GM18870 (cell line): Measurements from ENCODE around the gene HOPX.
"Not testable (repeated sequence)": the region's sequence is repeated elsewhere in the genome, so short reads cannot be mapped to it uniquely, and the experiment has no call there.

Experiments
- ATAC-seq: cut with Tn5 transposase; IDR thresholded peaks from one replicate; pipeline ENCODE4 v1.9.1; 2021; ENCODE audit warnings: moderate library complexity; ENCODE audit not compliant: unreplicated experiment

HOPX gene

GRCh38 chr4:56689201-56689969 lies 8.3 kb upstream of the HOPX start:
- ATAC-seq: no peak

- no peak for ATAC-seq
Observed at GRCh38 chr4:56688094-56688647, 7.1 kb upstream of the HOPX start.

GRCh38 chr4:56686537-56687231 lies 5.6 kb upstream of the HOPX start:
- no peak for ATAC-seq

GRCh38 chr4:56684320-56685050 lies 3.4 kb upstream of the HOPX start:
- no peak for ATAC-seq

- ATAC-seq: no peak
Observed at GRCh38 chr4:56683455-56683854, 2.4 kb upstream of the HOPX start.

GRCh38 chr4:56681853-56682525 lies 893 bp upstream of the HOPX start:
- no peak for ATAC-seq

GRCh38 chr4:56680266-56680665 lies 830 bp downstream of the HOPX start:
- no peak for ATAC-seq

- no peak for ATAC-seq
Observed at GRCh38 chr4:56677711-56678110, 3.4 kb downstream of the HOPX start.

- ATAC-seq: no peak
Observed at GRCh38 chr4:56674984-56675383, 6.1 kb downstream of the HOPX start.

- ATAC-seq: no peak
Observed at GRCh38 chr4:56671860-56672259, 9.2 kb downstream of the HOPX start.

GRCh38 chr4:56671373-56671772 lies 9.7 kb downstream of the HOPX start:
- no peak for ATAC-seq

- no peak for ATAC-seq
Observed at GRCh38 chr4:56668267-56668666, 12.8 kb downstream of the HOPX start.

GRCh38 chr4:56667396-56667795 lies 13.7 kb downstream of the HOPX start:
- not testable (repeated sequence) for ATAC-seq

- ATAC-seq: no peak
Observed at GRCh38 chr4:56666279-56666678, 14.8 kb downstream of the HOPX start.

GRCh38 chr4:56665781-56666180 lies 15.3 kb downstream of the HOPX start:
- no peak for ATAC-seq

GRCh38 chr4:56662782-56663468 lies 18.2 kb downstream of the HOPX start:
- no peak for ATAC-seq

- ATAC-seq: no peak
Observed at GRCh38 chr4:56659946-56660345, 21.1 kb downstream of the HOPX start.

- no peak for ATAC-seq
Observed at GRCh38 chr4:56658528-56658927, 22.6 kb downstream of the HOPX start.

GRCh38 chr4:56657818-56658217 lies 23.3 kb downstream of the HOPX start:
- ATAC-seq: no peak

GRCh38 chr4:56657128-56657527 lies 24.0 kb downstream of the HOPX start:
- no peak for ATAC-seq

- no peak for ATAC-seq
Observed at GRCh38 chr4:56656346-56656643, 24.8 kb downstream of the HOPX start.
